Activated naive CD8-positive, alpha-beta T cell (primary cell): ENCODE measurements around the gene NRXN3.
"Not testable (repeated sequence)": the region's sequence is repeated elsewhere in the genome, so short reads cannot be mapped to it uniquely, and the experiment has no call there.

ENCODE experiments used
- H3K27ac Mint-ChIP-seq: one replicate; pipeline ENCODE4 v1.8.0; 2021; ENCODE audit warnings: mixed read lengths
- H3K27me3 Mint-ChIP-seq: one replicate; pipeline ENCODE4 v1.8.0; 2021; ENCODE audit warnings: mixed read lengths
- H3K36me3 Mint-ChIP-seq: one replicate; pipeline ENCODE4 v1.8.0; 2021; ENCODE audit warnings: mixed read lengths
- H3K4me1 Mint-ChIP-seq: one replicate; pipeline ENCODE4 v1.8.0; 2021; ENCODE audit warnings: low read depth, mixed read lengths
- H3K4me3 Mint-ChIP-seq: one replicate; pipeline ENCODE4 v1.8.0; 2021; ENCODE audit warnings: mild to moderate bottlenecking, mixed read lengths
- H3K9me3 Mint-ChIP-seq: one replicate; pipeline ENCODE4 v1.8.0; 2021; ENCODE audit warnings: low read depth, mixed read lengths

NRXN3 gene

DNA sequence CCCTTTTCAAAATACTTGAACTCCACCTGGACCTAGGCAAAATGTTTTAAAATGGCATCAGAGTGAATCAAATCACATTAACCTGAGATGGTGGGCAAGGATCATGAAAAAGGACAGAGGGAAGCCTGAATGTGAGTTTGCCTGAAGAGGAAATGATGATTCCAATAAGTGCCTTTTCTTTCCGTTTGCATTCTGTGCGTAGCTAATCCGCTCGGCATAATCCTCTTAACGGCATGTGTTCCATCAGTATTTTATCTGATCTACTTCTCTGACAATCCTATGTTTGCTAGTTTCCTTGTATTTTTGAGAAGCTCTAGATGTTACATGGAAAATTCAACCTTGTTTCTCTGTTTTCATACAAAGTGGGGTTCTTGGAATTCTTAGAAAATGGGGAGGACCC lies 354.6 kb downstream of the NRXN3 start:
- H3K36me3 Mint-ChIP-seq: no peaks in the 10 kb centered on the region
- H3K4me1 Mint-ChIP-seq: no peaks in the 10 kb centered on the region
- peaks cover 7% of the 10 kb centered on the region for H3K9me3 Mint-ChIP-seq
- H3K27ac Mint-ChIP-seq: no peak overlapping the region
- H3K27me3 Mint-ChIP-seq: peaks cover 3% of the 10 kb centered on the region
- H3K4me3 Mint-ChIP-seq: no peak overlapping the region

DNA sequence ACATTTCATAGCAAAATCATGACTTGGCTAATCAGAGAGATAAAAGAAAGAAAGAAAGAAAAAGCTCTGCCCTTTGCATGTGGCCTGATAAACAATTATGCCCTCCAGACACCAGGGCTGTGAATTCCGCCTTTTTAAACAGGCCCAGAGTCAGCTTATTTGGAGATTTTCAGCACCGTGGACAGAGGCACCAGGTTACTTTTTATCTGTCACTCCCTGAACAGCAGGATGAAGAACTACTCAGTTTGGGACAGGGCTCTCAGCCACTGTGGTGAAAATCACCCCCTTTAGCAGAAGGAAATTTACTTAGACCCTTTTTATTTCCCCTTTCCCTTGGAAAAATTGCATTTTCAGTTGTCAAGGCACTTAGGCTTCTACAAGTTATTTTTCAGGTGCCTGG lies 359.9 kb downstream of the NRXN3 start:
- Mint-ChIP-seq H3K9me3 (peaks cover 14% of the 10 kb centered on the region), H3K4me3 (no peak overlapping the region), H3K27ac (no peak overlapping the region), H3K36me3 (no peaks in the 10 kb centered on the region), H3K27me3 (no peaks in the 10 kb centered on the region), H3K4me1 (no peaks in the 10 kb centered on the region)

DNA sequence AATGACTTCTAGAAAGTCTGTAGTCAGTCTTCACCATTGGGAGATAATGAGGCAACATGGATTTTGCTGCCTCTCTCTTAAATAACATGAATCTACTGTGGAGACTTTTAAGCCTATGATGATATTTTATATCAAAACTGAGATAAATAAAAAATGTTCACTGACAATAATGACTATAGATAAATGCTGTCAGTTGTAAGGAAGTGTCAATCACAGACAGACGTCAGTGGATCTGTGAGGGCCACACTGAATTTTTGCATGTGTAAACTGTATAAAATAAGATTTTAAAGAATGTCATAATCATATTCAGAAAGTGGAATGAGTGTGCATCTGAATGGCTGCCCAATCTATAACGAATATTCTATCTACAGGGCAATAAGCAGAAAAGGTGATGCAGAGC lies 364.0 kb downstream of the NRXN3 start:
- Mint-ChIP-seq H3K4me1 (no peaks in the 10 kb centered on the region), H3K9me3 (peaks cover 11% of the 10 kb centered on the region), H3K27ac (no peak overlapping the region), H3K36me3 (no peaks in the 10 kb centered on the region), H3K4me3 (no peak overlapping the region), H3K27me3 (no peaks in the 10 kb centered on the region)

DNA sequence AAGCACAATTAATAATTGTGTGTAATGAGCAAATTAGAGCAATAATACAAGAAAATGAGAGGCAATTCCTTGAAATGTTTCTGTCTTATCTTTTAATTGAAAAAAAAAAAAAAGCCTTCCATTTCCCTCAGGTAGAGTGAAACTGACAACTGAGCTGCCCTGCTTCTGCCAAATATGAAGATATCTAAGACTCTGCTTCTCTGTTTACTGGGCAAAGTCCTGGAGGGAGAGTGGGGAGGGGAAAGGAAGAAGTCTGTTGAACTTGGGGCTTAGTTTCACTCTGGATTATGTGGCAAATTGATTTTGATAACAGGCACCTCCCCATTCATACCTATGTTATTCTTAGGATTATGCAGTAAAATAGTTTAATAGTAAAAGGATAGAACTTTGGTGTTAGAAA lies 364.9 kb downstream of the NRXN3 start:
- Mint-ChIP-seq H3K9me3 (peaks cover 11% of the 10 kb centered on the region), H3K4me3 (no peak overlapping the region), H3K36me3 (no peaks in the 10 kb centered on the region), H3K4me1 (no peaks in the 10 kb centered on the region), H3K27ac (no peak overlapping the region), H3K27me3 (no peaks in the 10 kb centered on the region)

DNA sequence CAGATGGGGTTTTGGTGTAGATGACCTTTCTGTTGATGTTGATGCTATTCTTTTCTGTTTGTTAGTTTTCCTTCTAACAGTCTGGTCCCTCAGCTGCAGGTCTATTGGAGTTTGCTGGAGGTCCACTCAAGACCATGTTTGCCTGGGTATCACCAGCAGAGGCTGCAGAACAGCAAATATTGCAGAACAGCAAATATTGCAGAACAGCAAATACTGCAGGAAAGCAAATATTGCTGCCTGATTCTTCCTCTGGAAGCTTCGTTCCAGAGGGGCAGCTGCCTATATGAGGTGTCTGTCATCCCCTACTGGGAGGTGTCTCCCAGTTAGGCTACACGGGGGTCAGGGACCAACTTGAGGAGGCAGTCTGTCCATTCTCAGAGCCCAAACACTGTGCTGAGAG lies 371.6 kb downstream of the NRXN3 start:
- H3K4me1 Mint-ChIP-seq, H3K36me3 Mint-ChIP-seq, H3K27ac Mint-ChIP-seq, H3K4me3 Mint-ChIP-seq, H3K27me3 Mint-ChIP-seq, H3K9me3 Mint-ChIP-seq: not testable (repeated sequence)

DNA sequence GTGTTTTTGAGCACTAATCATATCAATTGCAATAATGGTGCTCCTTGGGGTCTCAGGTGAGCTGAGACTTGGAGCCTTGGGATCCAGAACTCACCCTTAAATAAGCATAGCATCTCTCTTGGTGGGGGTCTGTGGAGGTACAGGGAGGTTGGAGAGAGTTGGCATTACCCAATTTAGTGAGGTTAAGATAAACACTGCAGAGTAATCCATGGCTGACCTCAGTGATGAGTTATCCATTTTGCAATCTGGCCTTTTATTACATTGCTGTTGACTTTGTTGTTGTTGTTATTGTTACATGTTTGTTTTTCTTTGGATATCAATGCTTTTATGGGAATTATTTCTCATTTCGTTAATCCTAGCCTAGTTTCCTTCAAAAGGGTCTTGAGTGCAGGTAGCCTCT lies 373.3 kb downstream of the NRXN3 start:
- Mint-ChIP-seq H3K9me3 (no peaks in the 10 kb centered on the region), H3K27ac (no peak overlapping the region), H3K27me3 (no peaks in the 10 kb centered on the region), H3K4me3 (no peak overlapping the region), H3K4me1 (no peaks in the 10 kb centered on the region), H3K36me3 (no peaks in the 10 kb centered on the region)

GRCh38 chr14:78561074-78561473 lies 390.9 kb downstream of the NRXN3 start:
- no peaks in the 10 kb centered on the region for H3K4me1 Mint-ChIP-seq
- no peak overlapping the region for H3K27ac Mint-ChIP-seq
- H3K27me3 Mint-ChIP-seq: no peaks in the 10 kb centered on the region
- H3K36me3 Mint-ChIP-seq: no peaks in the 10 kb centered on the region
- H3K4me3 Mint-ChIP-seq: no peak overlapping the region
- no peaks in the 10 kb centered on the region for H3K9me3 Mint-ChIP-seq

DNA sequence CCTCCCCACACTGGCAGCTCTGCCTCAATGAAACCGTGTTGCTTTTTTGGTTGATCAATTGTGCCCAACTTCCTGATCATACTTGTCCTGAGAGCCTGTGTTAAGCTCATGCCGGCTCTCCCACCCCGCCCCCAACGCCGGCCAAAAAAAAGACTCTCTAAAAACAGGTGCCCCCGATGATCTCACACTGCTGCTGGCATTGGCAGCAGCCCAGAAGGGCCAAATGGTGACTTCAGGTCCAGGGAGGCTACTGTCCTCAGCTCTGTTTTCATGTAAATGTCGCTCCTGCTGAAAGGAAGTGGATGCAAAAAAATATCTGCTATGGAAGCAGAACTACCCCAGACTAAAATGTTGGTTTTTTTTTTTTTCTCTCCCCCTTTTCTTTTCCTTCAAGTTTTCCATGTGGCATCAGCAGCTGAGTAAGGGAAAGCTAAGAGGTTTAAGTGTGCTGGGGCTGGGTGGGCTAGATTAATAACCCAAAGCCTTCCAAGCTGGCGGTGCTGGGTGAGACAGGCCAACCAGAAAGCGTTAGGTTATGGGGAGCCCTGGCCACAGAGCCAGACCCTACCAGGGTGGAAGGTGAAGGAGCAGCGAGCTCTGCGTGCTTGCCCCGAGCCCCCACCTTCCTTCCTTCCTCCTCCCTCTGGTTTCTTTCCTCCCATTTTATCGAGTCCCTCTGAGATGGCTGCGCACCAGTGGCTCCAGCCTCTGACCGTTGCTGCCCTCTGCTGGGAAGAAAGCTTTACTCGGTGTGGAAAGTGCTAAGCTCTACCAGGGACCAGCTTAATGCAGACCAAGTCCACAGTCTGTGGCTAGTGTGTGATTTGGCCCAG lies 396.1 kb downstream of the NRXN3 start:
- H3K4me1 Mint-ChIP-seq: no peaks in the 10 kb centered on the region
- H3K9me3 Mint-ChIP-seq: no peaks in the 10 kb centered on the region
- peaks cover 1% of the 10 kb centered on the region for H3K27me3 Mint-ChIP-seq
- H3K27ac Mint-ChIP-seq: no peak overlapping the region
- peak overlapping the region; percentile 46 for H3K4me3 Mint-ChIP-seq
- no peaks in the 10 kb centered on the region for H3K36me3 Mint-ChIP-seq

- Mint-ChIP-seq H3K4me3 (no peak overlapping the region), H3K36me3 (no peaks in the 10 kb centered on the region), H3K27me3 (peaks cover 1% of the 10 kb centered on the region), H3K9me3 (no peaks in the 10 kb centered on the region), H3K4me1 (no peaks in the 10 kb centered on the region), H3K27ac (no peak overlapping the region)
Measured at GRCh38 chr14:78566859-78567172, 396.6 kb downstream of the NRXN3 start.

DNA sequence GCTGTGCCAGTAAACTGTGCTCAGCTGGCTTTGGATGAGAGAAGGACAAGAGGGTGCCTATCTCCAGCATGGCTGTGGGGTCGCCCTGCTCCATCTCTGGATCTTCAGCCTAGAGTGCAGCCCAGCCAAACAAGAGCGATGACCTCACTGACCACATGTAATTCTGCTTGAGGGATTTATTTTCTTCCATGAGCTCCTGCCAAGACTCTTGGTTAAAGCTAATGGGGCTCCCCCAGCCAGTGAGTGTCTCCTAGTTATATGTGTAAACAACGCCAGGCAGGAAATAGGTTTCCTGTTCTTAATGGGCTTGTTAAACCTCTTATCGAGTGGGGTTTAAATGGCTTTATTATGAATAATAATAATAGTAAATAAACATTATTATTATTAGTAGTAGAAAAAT lies 397.2 kb downstream of the NRXN3 start:
- Mint-ChIP-seq H3K9me3 (no peaks in the 10 kb centered on the region), H3K27me3 (peaks cover 4% of the 10 kb centered on the region), H3K4me1 (no peaks in the 10 kb centered on the region), H3K36me3 (no peaks in the 10 kb centered on the region), H3K4me3 (no peak overlapping the region), H3K27ac (no peak overlapping the region)

- peaks cover 19% of the 10 kb centered on the region for H3K9me3 Mint-ChIP-seq
- not testable (repeated sequence) for H3K27me3 Mint-ChIP-seq, H3K4me1 Mint-ChIP-seq, H3K4me3 Mint-ChIP-seq, H3K27ac Mint-ChIP-seq, H3K36me3 Mint-ChIP-seq
Measured at GRCh38 chr14:78573736-78574135, 403.6 kb downstream of the NRXN3 start.

DNA sequence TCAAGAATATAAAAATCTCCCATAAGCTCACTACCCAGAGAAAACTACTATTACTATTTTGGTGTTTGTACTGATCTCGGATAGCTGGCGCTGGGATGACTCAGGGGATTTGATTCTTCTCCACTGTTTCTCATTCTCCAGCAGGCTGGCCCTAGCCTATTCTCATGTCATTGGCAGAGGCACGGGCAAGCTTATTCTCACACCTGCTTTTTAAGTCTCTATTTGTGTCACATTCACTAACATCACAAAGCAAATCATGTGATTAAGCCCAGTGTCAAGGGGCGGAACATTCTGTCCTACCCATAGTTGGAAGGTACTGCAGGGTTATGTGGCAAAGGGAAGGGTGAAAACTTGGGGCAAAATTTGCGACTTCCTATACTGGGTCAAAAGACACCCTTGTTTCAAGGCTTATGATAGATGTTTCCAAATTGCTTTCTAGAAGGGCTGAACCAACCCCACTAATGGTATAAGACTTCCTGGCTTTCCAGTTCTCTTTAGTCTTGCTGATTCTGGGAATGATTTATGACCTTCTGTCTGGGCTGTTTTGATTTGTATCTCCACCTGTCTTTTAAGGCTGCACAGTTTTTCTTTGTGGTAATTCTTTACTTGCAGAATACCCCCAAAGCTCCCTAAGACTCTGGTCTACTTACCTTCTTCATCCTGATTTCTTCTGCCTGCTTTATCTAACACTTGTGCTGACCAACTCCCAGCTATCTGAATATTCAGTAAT lies 406.4 kb downstream of the NRXN3 start:
- H3K4me3 Mint-ChIP-seq: no peak overlapping the region
- peaks cover 2% of the 10 kb centered on the region for H3K27me3 Mint-ChIP-seq
- no peak overlapping the region for H3K27ac Mint-ChIP-seq
- no peaks in the 10 kb centered on the region for H3K36me3 Mint-ChIP-seq
- no peaks in the 10 kb centered on the region for H3K4me1 Mint-ChIP-seq
- H3K9me3 Mint-ChIP-seq: peaks cover 19% of the 10 kb centered on the region

- Mint-ChIP-seq H3K27me3 (no peaks in the 10 kb centered on the region), H3K9me3 (no peaks in the 10 kb centered on the region), H3K27ac (no peak overlapping the region), H3K4me3 (no peak overlapping the region), H3K4me1 (no peaks in the 10 kb centered on the region), H3K36me3 (no peaks in the 10 kb centered on the region)
Measured at GRCh38 chr14:78581229-78581628, 411.1 kb downstream of the NRXN3 start.

- Mint-ChIP-seq H3K27me3 (no peaks in the 10 kb centered on the region), H3K4me1 (no peaks in the 10 kb centered on the region), H3K27ac (no peak overlapping the region), H3K9me3 (no peaks in the 10 kb centered on the region), H3K4me3 (no peak overlapping the region), H3K36me3 (no peaks in the 10 kb centered on the region)
Measured at GRCh38 chr14:78586681-78587080, 416.5 kb downstream of the NRXN3 start.

- H3K36me3 Mint-ChIP-seq: no peaks in the 10 kb centered on the region
- no peaks in the 10 kb centered on the region for H3K27me3 Mint-ChIP-seq
- no peak overlapping the region for H3K4me3 Mint-ChIP-seq
- H3K27ac Mint-ChIP-seq: no peak overlapping the region
- no peaks in the 10 kb centered on the region for H3K4me1 Mint-ChIP-seq
- no peaks in the 10 kb centered on the region for H3K9me3 Mint-ChIP-seq
Measured at GRCh38 chr14:78588906-78589305, 418.7 kb downstream of the NRXN3 start.
